Activated T-cell treated with anti-CD3 and anti-CD28 coated beads, Interleukin-2, amount 50 U/mL, for 24 hours (primary cell): ENCODE measurements around the gene ZNF146.
"Not testable (repeated sequence)": the region's sequence is repeated elsewhere in the genome, so short reads cannot be mapped to it uniquely, and the experiment has no call there.

ENCODE experiments used
- DNase-seq: peaks from one replicate; pipeline ENCODE4 v3.0.0-alpha.2; 2020
- H3K27ac Mint-ChIP-seq: 2 replicates; pipeline ENCODE4 v1.8.0; 2020; ENCODE audit warnings: mild to moderate bottlenecking, mixed read lengths
- H3K27me3 Mint-ChIP-seq: 2 replicates; pipeline ENCODE4 v1.8.0; 2020; ENCODE audit warnings: mixed read lengths
- H3K36me3 Mint-ChIP-seq: 2 replicates; pipeline ENCODE4 v1.8.0; 2020; ENCODE audit warnings: low read depth, mixed read lengths
- H3K4me1 Mint-ChIP-seq: 2 replicates; pipeline ENCODE4 v1.8.0; 2020; ENCODE audit warnings: low read depth, mixed read lengths
- H3K4me3 Mint-ChIP-seq: 2 replicates; pipeline ENCODE4 v1.8.0; 2020; ENCODE audit warnings: mild to moderate bottlenecking, moderate library complexity, mixed read lengths
- H3K9me3 Mint-ChIP-seq: 2 replicates; pipeline ENCODE4 v1.8.0; 2020; ENCODE audit warnings: mixed read lengths

The ZNF146 gene

DNA sequence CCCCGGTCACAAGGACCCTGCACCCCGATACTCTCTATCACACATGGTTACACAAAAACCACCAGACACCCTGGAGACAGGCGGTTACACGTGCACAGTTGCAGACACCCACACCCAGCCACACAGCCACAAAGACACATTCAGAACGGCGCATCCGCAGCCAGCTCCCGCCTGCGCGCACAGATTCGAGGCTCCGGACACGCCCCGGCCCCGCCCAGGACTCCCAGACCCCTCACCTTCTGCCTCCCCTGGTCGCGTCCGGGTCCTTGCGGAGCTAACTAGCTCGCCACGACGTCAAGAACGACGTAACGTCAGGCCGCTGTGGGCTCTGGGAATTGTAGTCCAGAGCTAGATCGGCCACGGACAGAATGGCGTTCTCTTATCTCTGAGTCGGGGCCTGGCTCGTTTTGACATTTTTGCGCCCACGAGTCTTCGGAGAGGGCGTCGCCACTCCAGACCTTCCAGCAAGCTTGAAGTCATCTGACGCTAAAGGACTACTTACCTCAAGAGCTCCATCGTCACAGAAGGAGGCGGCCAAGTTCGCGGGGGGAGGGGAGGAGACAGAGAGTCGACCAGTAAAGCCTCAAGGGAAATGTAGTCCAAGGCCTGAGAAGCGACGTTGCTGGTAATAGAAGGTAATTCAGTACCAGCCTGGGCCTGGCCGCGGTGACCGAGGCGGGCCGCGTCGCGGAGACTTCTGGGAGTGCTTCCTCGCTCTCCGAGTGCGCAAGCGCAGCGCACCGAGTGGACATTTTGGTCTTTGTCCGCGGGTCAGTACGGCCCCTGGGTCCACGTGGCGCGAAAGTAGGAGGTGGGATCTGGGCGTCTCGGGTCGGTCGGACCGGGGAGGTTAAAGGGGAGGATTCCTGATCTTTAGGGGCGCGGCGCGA is at the start of gene ZNF146, which contains the start of gene ZNF565:
Gene ZNF146 (plus strand): TSS at position 721 of the 890 bp plus-strand sequence. CDS start 21,335 bp downstream, outside the sequence.
Gene ZNF565 (minus strand): TSS at position 280 of the 890 bp plus-strand sequence. CDS start 12,680 bp downstream, outside the sequence.
- no peak within 1 kb of the TSS for H3K4me3 Mint-ChIP-seq
- peak; percentile 97 for DNase-seq
- H3K27me3 Mint-ChIP-seq: no peaks in the 10 kb centered on the region
- peaks cover 6% of the 10 kb centered on the region for H3K9me3 Mint-ChIP-seq
- H3K27ac Mint-ChIP-seq: no peak within 1 kb of the TSS
- H3K36me3 Mint-ChIP-seq: peaks cover 35% of the 10 kb centered on the region
- H3K4me1 Mint-ChIP-seq: peaks cover 25% of the 10 kb centered on the region

DNA sequence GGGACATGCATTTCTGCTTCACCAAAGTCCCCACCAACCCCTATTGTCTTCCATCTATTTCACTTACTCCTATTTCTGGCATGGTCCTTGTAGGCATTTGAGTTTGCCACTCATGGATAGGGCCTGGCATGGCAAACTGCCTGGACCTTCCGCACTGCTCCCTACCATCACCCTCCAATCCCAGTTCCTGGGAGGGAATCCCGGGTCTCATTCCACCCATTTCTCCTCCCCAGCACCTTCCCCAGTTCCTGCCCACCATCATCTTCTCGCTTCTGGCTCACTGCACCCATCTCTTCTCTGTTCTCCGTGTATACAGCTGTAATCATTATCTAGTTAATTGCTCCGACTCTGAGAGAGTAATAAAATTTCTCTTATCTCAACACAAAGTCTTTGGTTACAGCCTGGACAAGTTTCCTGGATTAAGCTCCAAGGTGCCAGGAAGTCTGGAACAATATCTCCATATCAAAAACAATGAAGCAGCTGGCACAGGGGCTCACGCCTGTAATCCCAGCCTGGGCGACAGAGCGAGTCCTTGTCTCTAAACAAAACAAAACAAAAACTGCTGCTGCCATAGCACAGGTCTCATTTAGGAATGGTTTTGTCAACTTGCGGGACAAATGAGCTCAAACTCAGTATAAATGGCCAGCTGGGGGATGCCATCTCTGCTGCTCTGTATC is 45.7 kb upstream of the ZNF146 start:
- peaks cover 4% of the 10 kb centered on the region for H3K4me1 Mint-ChIP-seq
- no peaks in the 10 kb centered on the region for H3K27me3 Mint-ChIP-seq
- no peaks in the 10 kb centered on the region for H3K9me3 Mint-ChIP-seq
- H3K27ac Mint-ChIP-seq: no peak overlapping the region
- DNase-seq: no peak
- H3K4me3 Mint-ChIP-seq: no peak overlapping the region
- H3K36me3 Mint-ChIP-seq: no peaks in the 10 kb centered on the region

DNA sequence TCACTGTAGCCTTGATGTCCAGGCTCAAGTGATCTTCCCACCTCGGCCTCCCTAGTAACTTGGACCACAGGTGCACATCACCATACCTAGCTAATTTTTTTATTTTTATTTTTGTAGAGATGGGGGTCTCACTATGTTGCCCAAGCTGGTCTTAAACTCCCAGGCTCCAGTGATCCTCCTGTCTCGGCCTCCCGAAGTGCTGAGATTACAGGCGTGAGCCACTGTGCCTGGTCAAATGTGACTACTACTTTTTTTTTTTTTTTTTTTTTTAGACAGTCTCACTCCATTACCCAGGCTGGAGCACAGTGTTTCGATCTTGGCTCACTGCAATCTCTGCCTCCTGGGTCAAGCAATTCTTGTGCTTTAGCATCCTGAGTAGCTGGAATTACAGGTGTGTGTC is 42.1 kb upstream of the ZNF146 start:
- H3K36me3 Mint-ChIP-seq: no peaks in the 10 kb centered on the region
- no peaks in the 10 kb centered on the region for H3K27me3 Mint-ChIP-seq
- no peak overlapping the region for H3K27ac Mint-ChIP-seq
- DNase-seq: no peak
- H3K4me3 Mint-ChIP-seq: no peak overlapping the region
- H3K4me1 Mint-ChIP-seq: peaks cover 4% of the 10 kb centered on the region
- H3K9me3 Mint-ChIP-seq: no peaks in the 10 kb centered on the region

DNA sequence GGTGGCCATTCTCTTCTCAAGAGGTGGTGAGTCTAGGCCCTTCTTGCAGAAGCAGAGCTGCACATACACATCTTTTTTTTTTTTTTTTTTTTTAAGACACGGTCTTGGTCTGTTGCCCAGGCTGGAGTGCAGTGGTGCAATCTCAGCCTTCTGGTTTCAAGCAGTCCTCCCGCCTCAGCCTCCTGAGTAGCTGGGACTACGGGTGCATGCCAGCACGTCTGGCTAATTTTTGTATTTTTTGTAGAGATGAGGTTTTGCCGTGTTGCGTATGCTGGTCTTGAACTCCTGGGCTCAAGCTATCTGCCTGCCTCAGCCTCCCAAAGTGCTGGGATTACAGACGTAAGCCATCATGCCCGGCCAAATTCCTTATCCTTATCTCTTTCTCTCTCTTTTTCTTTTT is 41.1 kb upstream of the ZNF146 start:
- not testable (repeated sequence) for H3K9me3 Mint-ChIP-seq, H3K4me1 Mint-ChIP-seq, DNase-seq, H3K36me3 Mint-ChIP-seq, H3K27ac Mint-ChIP-seq, H3K27me3 Mint-ChIP-seq, H3K4me3 Mint-ChIP-seq

DNA sequence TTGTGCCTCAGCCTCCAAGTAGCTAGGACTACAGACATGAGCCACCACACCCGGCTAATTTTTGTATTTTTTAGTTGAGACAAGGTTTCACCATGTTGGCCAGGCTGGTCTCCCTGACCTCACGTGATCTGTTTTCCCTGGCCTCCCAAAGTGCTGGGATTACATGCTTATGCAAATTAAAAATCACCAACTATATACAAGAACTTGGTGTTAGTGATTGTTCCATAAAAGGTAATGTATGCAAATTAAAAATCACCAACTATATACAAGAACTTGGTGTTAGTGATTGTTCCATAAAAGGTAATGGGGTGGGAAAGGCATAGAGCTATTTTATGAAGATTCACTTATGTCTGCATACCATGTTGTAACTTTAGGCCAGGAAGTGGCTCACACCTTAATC is 35.8 kb upstream of the ZNF146 start:
- peaks cover 18% of the 10 kb centered on the region for H3K36me3 Mint-ChIP-seq
- DNase-seq, H3K27ac Mint-ChIP-seq, H3K27me3 Mint-ChIP-seq, H3K9me3 Mint-ChIP-seq, H3K4me1 Mint-ChIP-seq, H3K4me3 Mint-ChIP-seq: not testable (repeated sequence)

DNA sequence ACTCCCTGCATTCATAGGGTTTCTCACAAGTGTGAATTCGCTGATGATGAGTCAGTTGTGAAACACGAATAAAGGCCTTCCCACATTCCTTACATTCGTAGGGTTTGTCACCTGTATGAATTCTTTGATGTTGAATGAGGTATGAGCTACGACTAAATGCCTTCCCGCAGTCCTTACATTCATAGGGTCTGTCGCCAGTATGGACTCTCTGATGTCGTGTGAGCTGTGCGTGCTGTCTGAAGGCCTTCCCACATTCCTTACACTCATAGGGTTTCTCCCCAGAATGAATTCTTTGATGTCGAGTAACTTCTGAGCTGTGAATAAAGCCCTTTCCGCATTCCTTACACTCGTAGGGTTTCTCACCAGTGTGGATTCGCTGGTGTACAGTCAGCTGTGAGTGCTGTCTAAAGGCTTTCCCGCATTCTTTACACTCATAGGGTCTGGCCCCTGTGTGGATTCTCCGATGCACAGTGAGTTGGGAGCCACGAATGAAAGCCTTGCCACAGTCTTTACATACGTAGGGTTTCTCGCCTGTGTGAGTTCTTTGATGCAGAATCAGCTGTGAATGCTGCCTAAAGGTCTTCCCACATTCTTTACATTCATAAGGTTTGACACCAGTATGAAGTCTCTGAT is 32.2 kb upstream of the ZNF146 start:
- Mint-ChIP-seq H3K36me3 (peaks cover 20% of the 10 kb centered on the region), H3K27me3 (no peaks in the 10 kb centered on the region), H3K4me3 (no peak overlapping the region), H3K9me3 (no peaks in the 10 kb centered on the region), H3K4me1 (no peaks in the 10 kb centered on the region), H3K27ac (no peak overlapping the region)
- no peak for DNase-seq

DNA sequence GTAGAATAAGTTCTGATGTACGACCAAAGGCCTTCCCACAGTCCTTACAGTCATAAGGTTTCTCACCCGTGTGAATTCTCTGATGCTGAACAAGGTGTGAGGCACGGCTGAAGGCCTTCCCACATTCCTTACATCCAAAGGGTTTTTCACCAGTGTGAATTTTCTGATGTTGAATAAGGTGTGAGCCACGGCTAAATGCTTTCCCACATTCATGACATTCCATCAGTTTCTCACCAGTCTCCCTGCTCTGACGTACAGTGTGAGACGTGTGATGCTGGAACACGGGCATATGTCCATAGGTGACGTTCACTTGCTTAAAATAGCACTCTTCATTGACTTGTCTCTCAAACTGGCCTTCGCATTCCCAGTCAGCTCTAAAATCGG is 31.7 kb upstream of the ZNF146 start:
- Mint-ChIP-seq H3K9me3 (no peaks in the 10 kb centered on the region), H3K4me3 (no peak overlapping the region), H3K27me3 (no peaks in the 10 kb centered on the region), H3K4me1 (no peaks in the 10 kb centered on the region), H3K36me3 (peaks cover 20% of the 10 kb centered on the region), H3K27ac (no peak overlapping the region)
- no peak for DNase-seq

DNA sequence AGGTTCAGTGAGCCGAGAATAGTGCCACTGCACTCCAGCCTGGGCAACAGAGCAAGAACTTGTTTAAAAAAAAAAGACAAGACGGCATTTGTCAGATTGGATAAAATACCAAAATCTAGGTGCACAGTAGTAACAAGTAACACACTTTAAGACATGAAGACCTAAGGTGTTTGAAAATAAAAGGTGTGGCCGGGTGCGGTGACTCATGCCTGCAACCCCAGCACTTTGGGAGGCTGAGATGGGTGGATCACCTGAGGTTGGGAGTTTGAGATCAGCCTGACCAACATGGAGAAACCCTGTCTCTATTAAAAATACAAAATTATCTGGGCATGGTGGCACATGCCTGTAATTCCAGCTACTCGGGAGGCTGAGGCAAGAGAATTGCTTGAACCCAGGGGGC is 28.2 kb upstream of the ZNF146 start:
- H3K27ac Mint-ChIP-seq, H3K9me3 Mint-ChIP-seq, DNase-seq, H3K4me3 Mint-ChIP-seq, H3K27me3 Mint-ChIP-seq, H3K4me1 Mint-ChIP-seq: not testable (repeated sequence)
- H3K36me3 Mint-ChIP-seq: peaks cover 30% of the 10 kb centered on the region

DNA sequence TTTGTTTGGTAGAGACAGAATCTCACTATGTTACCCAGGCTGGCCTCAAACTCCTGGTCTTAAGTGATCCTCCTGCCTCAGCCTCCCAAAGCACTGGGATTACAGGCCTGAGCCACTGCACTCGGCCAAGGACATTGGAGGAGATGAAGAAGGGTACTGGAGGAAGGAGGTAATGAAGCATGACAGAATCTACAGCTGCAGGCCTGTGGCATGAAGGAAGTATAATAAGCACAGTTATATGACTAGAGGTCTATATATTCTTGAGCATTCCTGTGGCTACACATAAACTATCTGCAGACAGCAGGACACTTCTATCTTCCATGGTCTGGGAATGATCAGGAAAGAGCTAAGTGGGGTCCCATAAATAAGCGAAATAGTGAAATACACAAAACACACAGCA is 18.7 kb upstream of the ZNF146 start:
- H3K27ac Mint-ChIP-seq: no peak overlapping the region
- no peaks in the 10 kb centered on the region for H3K9me3 Mint-ChIP-seq
- no peak overlapping the region for H3K4me3 Mint-ChIP-seq
- H3K4me1 Mint-ChIP-seq: no peaks in the 10 kb centered on the region
- peaks cover 42% of the 10 kb centered on the region for H3K36me3 Mint-ChIP-seq
- H3K27me3 Mint-ChIP-seq: no peaks in the 10 kb centered on the region
- DNase-seq: no peak

DNA sequence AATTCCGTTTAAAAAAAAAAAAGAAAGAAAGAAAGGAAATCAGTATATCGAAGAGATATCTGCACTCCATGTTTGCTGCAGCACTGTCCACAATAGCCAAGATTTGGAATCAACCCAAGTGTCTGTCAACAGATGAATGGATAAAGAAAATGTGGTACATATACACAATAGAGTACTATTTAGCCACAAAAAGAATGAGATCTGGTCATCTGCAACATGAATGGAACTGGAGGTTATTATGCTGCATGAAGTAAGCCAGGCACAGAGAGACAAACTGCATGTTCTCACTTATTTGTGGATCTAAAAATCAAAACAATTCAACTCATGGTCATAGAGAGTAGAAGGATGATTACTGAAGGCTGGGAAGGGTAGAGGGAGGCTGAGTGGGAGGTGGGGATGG is 16.8 kb upstream of the ZNF146 start:
- Mint-ChIP-seq H3K4me1 (no peaks in the 10 kb centered on the region), H3K27ac (no peak overlapping the region), H3K27me3 (no peaks in the 10 kb centered on the region), H3K9me3 (no peaks in the 10 kb centered on the region), H3K36me3 (peaks cover 40% of the 10 kb centered on the region), H3K4me3 (no peak overlapping the region)
- DNase-seq: no peak

DNA sequence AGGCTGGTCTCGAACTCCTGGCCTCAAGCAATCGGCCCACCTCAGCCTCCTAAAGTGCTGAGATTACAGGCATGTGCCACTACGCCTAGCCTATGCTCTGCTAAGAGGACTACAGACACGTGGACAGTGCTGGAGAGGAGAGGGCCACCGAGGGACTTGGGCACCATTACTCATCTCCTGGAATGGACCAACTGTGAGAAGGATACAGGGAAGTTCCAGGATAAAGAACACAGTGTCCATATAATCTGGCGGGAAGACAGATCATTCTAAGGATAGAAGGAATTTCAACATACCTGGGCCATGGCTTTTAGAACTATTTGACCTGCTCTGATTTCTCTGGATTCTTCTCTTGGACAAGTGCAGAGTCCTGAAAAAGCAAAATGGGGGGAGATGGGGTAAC is 13.2 kb upstream of the ZNF146 start:
- H3K9me3 Mint-ChIP-seq: no peaks in the 10 kb centered on the region
- H3K4me1 Mint-ChIP-seq: no peaks in the 10 kb centered on the region
- no peak overlapping the region for H3K4me3 Mint-ChIP-seq
- DNase-seq: no peak
- H3K36me3 Mint-ChIP-seq: peaks cover 22% of the 10 kb centered on the region
- no peaks in the 10 kb centered on the region for H3K27me3 Mint-ChIP-seq
- H3K27ac Mint-ChIP-seq: no peak overlapping the region

DNA sequence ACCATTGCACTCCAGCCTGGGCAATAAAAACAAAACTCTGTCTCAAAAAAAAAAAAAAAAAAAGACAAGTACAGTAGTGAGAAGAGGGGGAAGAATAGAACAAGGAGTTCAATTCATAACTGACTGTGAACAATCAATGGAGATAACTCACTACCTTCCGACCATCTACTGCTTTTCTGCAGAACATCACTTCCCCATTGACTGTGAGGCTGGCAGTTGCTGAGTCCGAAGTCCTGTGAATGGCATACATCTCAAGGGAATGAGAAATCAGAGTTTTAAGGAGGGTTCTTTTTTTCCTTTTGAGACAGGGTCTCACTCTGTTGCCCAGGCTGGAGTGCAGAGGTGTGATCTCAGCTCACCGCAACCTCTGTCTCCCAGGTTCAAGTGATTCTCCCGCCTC is 11.6 kb upstream of the ZNF146 start:
- no peaks in the 10 kb centered on the region for H3K27me3 Mint-ChIP-seq
- no peak overlapping the region for H3K27ac Mint-ChIP-seq
- no peaks in the 10 kb centered on the region for H3K4me1 Mint-ChIP-seq
- peaks cover 15% of the 10 kb centered on the region for H3K36me3 Mint-ChIP-seq
- H3K9me3 Mint-ChIP-seq: no peaks in the 10 kb centered on the region
- no peak overlapping the region for H3K4me3 Mint-ChIP-seq
- DNase-seq: no peak

DNA sequence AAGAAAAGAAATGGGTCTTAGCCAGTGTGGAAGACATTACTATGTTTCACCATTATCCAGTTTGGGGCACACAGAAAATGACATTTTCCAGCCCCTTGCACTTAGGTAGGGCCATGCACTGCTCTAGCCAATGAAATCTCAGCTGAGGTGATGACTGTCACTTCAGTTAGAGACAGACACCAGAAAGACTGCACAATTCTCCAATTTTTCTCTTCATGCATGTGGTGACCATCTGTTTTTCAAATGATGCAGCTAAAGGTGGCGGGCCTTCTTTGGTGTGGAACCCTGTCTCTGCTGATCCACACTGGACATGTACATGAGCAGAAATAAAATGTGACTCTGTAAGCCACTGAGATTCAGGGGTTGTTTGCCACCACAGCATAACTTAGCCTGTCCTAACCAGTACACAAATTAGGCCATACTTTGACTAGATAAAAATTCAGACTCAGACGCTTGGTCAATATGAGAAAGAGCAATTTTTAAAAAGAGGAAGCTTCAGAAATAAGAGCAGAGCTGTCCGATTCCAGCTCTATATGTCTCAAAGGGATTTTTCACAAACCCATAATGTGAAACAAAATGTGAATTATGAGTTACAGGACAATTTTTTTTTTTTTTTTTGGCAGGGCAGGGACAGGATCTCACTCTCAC is 7.2 kb upstream of the ZNF146 start:
- no peaks in the 10 kb centered on the region for H3K9me3 Mint-ChIP-seq
- no peak overlapping the region for H3K4me3 Mint-ChIP-seq
- peaks cover 5% of the 10 kb centered on the region for H3K36me3 Mint-ChIP-seq
- no peak for DNase-seq
- no peaks in the 10 kb centered on the region for H3K27me3 Mint-ChIP-seq
- no peaks in the 10 kb centered on the region for H3K4me1 Mint-ChIP-seq
- H3K27ac Mint-ChIP-seq: no peak overlapping the region

DNA sequence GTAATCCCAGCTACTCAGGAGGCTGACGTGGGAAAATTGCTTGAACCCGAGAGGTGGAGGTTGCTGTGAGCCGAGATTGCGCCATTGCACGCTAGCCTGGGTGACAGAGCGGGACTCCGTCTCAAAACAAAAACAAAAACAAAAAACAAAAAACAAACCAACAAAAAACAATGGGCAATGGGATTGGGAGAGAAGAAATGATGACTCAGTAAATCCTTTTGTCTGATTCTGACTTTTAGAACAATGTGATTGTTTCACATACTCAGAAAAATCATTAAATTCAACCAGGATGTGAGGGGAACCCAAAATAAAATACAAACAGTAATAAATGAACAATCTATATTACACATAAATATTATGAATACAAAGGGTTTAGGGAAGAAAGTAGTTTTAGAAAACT is 5.5 kb upstream of the ZNF146 start:
- no peaks in the 10 kb centered on the region for H3K9me3 Mint-ChIP-seq
- H3K36me3 Mint-ChIP-seq: peaks cover 5% of the 10 kb centered on the region
- no peaks in the 10 kb centered on the region for H3K27me3 Mint-ChIP-seq
- no peak for DNase-seq
- H3K27ac Mint-ChIP-seq: no peak overlapping the region
- peaks cover 2% of the 10 kb centered on the region for H3K4me1 Mint-ChIP-seq
- H3K4me3 Mint-ChIP-seq: no peak overlapping the region
